Mucosa of gallbladder (tissue), 1 donor: ENCODE results near the gene DDX24. TPM values are rescaled to one million over a fixed set of nuclear protein-coding genes. Genes with fewer than 3 reads are reported as not detected.

ENCODE experiments used
- DNase-seq: peaks from one replicate; pipeline ENCODE4 v3.0.0-alpha.2; 2020; ENCODE audit warnings: low spot score
- total RNA-seq: library from RNA; stranded (reverse); gene quantifications from one replicate; pipeline ENCODE4 v1.2.1, GENCODE V29; 2021
- donor health status: DM: no; HTN: no; CAD: no.

Gene DDX24
- total RNA-seq, 1 donor from 2014 or later, result 187 TPM

DNA sequence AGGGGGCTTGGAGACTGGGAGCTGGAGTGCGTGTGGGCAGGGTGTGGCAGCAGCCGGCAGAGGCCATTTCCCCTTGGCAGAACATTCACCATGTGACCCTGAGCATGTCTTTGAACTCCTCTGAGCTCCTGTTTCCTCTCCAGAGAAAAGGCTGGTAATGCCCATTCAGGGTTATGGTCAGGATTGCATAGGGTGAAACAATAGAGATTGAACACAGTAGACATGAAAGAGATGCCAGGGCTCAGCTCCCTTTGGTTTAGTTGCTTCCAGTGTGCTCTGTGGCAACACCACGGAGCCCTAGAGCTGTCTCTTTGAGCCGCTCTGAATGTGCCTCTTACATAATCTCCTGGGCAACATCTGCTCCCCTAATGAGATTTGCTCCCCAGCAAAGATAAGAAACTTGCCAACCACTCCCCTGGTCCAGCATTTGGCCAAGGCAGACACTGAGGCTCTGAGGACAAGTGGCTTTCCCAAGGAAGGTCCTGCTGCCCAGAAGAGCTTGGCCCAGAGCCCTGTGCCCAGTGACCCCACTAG lies 34.1 kb upstream of the DDX24 start:
- DNase-seq, result peak; percentile 54

DNA sequence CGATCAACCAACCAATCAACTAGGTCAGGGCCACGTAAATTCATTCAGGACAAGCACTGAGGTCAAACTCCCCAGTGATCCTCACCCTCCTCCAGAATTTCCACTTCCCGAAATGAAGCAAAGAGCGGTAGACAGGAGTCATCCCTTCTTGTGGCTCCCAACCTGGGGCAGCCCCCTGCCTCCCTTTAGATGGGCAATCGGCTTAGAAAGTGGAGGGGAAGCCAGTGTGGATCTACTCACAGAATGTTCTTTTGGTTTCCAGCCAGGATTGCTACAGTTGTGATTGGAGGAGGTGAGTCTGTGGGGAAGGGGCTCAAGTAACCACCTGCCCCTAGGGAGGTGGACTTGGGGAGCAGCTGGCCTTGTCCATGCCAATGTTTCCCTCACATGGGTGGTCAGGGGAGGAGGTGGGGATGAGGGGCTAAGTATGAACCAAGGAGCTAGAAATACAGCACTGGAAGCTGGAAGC lies 33.6 kb upstream of the DDX24 start:
- no peak for DNase-seq

DNA sequence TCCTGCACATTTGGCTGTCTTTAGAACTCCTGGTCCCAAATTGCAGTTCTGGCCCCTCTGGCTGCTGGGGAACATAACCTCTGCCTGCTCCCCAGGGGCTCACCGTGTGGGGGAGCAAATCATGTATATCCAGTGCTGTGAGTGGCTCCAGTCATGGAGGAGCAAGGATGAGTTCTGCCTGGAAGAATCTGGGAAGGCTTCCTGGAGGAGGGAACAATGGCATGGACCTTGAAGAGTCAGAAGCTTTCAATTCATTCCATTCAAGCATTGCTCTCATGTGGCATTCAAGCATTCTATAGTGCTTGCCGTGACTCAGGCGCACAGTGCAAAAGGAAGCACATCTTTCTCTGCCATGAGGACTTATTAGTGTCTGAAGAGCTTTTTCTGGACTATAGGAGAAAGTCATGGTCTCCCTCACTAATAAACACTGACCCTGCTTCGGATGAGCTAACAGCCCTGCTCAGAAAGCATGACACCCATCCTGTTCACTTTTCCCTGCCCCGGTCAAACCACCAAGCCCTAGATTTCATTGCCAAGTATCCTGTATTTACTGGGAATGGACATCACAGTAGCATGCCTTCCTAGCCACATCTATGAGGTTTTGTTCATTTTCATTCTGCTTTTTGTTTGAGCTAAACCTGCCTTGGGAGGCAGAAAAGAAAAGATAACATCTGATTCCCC lies 33.0 kb upstream of the DDX24 start:
- DNase-seq, result no peak

DNA sequence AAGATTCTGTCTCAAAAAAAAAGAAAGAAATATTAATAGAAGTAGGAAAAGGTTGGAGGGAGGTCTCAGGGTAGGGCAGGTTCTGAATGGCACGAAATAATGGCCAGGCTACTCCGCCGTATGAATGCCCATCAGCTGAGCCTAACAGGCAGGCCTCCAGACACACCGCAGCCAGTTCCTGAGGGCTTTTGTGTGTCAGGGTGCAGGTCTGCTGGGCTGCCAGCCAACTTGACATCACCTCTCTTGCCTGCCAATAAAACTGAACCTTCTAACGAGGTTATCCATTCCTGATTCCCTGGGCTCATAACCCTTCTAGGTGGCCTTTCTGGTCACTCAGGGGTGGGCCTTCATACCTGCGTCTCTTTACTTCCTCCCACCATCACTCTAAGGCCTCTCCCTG lies 32.5 kb upstream of the DDX24 start:
- peak; percentile 86 for DNase-seq

DNA sequence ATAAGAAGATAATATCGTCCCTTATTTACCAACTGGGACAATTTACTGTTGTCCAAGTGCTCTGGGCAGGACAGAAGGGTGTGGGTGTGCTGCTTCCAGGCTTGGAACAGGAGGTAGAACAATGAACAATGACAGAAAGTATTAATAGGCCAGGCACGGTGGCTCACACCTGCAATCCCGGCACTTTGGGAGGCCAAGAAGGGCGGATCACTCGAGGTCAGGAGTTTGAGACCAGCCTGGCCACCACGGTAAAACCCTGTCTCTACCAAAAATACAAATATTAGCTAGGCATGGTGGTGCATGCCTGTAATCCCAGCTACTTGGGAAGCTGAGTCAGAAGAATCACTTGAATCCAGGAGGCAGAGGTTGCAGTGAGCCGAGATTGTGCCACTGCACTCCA lies 32.1 kb upstream of the DDX24 start:
- DNase-seq, result no peak

DNA sequence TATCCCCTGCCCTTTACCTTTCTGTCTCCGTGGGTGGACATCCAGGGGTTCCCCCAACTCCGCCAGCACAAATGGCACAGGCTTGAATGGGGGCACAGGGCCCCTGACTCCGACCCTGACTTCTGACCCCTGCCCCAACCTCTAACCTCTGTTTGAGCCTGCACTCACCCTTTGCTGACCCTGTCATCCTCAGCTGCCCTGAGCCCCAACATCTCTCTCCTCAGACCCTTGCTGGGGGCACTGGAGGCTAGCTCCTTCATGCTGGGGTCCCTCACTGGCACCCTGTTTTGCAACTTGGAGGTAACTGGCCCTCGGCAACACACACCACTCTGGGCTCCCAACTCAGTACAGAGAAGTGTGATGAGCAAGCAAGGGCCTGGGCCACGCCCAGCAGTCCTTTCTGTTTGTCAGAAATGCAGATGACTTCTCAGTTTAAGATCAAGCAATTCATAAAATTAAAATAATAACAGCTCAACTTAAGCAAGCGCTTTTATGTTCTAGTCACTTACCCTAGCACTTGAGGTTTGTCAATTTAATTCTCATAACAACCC lies 31.6 kb upstream of the DDX24 start:
- DNase-seq, result no peak

- no peak for DNase-seq
Measured at GRCh38 chr14:94111276-94112095, 30.5 kb upstream of the DDX24 start.

DNA sequence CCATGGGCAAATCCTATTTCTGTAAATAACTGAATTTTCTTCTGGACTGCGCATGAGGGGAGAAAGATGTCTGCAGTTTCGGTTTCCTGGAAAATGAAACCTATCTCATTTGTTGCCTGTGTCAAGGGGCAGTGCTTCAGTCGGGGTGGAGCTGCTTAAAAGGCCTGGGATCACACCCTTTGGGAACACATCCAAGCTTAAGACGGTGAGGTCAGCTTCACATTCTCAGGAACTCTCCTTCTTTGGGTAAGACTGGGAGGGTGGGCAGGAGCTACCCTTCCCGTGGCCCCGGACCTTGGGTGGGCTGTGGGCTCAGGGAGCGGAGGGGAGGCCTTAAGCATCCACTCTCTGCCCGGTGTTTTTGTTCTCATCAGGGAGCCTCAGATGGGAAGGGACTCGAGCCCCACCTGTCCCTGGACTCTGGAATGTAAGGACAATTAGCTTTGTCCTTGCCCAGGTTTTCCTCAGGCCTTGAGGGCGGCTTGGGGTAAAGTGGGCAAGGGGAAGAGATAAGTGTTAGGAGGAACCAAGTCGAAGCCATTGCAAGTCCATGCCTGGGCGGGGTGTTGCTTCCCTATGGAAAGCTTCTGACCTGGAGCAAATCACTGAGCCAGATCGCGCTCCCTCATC lies 29.7 kb upstream of the DDX24 start, which contains the start of gene IFI27:
IFI27 (plus strand) TSS at position 185 of the 630 bp plus-strand sequence.
- DNase-seq, result peak; percentile 76

DNA sequence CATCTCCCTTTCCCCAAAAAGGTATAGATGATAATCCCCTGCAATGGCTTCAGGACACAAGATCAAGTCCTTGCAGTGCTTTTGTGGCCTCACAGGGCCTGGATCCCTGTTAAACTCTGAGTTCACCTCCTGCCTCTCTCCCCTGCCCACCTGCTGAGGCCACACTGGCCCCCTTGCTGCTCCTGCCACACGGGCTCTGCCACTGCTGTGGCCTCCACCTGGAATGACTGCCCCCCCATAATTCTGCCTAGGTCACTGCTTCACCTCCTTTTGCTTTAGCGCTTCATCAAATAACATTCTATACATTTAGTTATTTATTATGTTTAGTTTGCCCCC lies 28.9 kb upstream of the DDX24 start:
- DNase-seq, result no peak

DNA sequence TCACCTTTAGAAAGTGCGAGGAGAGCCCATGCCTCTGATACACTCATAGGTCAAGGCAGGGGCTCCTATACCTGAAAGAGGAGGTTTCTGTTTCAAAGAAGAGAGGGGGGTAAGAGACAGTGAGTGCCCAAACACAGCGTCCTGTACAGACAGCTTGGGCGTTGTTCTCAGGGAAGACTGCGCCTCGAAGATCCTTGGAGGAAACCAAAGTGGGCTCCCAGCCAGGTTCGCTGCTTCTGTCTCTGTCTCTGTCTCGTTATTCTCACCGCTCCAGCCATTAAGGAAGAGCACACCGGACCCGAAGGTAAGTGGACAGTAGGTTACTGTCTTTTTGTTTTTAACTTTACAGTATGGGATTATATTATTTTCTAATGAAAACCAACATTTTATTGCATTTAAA lies 23.7 kb upstream of the DDX24 start:
- no peak for DNase-seq

- no peak for DNase-seq
Measured at GRCh38 chr14:94103554-94104150, 22.6 kb upstream of the DDX24 start.

DNA sequence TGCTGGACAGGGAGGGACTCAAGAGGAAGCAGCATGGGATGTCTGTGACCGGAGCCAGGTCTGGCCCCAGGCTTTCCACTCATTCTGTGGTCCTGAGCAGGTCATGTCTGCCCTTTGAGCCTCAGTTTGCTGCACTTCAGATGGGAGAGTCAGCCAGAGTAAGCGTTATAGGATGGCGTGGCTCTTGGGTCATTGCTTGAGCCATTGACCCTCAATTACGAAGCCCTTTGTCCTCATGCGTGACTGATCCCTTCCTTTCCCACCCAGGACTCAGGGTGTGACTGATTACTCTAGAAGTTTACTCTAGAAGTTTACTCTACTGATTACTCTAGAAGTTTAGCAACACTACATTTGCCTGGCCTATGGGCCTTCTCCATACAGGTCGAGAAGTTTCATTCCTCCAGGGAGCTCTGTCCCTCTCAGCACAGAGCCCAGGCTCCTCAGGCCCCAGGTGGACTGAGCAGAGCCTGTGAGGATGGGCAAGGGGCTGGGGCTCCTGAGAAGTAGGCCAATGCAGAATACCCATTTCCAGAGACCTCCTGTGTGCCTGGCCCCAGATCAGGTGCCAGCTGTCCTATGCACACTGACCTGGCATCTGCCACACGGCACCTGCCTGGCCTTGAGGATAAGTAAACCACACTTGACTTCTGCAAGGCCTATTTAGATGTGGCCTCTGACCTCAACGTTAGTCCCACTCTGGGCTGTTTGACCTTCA lies 21.9 kb upstream of the DDX24 start:
- DNase-seq, result no peak

- no peak for DNase-seq
Measured at GRCh38 chr14:94101748-94102147, 20.7 kb upstream of the DDX24 start.

DNA sequence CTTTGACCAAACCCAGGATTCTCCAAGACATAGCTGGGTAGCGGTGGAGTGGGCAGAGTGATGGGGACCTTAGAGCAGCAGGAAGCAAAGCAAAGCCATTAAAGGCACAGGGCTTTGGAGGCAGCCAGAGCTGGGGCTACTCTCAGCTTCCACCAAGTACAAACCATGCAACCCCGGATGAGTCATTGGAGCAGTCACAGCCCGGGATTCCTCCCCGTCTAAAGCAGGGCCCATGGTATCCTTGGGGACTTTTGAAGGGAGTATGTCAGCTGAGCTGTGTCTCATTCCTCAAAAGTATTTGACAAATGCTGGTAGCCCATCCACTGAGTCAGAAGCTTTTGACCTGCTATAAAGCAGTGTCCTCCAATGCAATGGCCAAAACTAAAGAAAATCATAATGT lies 19.8 kb upstream of the DDX24 start:
- DNase-seq, result no peak

- DNase-seq, result no peak
Measured at GRCh38 chr14:94099006-94099405, 18.0 kb upstream of the DDX24 start.

GRCh38 chr14:94098326-94098992 lies 17.5 kb upstream of the DDX24 start:
- no peak for DNase-seq

DNA sequence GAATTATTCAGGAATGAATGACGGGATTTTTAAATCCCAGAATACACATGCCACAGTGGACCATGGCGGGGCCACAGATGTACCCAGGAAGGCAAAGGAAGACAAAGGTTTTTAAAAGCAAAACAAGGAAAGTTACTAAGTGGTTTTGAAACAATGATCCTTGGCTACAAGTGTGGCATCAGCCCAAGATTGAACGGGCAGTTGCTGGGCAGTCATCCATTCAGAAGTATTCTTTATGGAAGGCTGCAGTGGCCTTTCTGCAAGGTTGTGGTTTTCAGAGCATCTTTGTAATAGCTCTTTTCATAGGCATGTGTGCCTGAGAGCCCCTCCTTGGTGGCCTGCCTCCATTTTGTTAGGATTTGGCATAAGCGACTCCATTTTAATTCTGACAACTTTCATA lies 16.1 kb upstream of the DDX24 start:
- DNase-seq, result no peak

DNA sequence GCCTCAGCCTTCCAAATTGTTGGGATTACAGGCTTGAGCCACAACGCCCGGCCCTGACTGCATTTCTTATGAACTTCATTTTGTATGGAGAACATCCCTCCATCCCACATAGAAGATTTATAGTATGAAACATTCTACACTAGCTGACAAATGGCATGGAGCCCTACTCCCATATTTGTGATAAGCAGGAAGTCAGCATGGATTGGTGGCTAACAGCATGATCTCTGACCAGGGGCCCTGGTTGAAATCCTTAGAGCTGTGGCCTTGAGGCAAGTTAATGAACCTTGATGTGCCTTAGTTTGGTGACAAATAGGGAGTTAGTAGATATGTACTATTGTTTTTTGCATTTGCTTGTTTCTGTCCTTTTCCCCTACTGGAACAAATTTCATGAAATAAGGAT lies 12.4 kb upstream of the DDX24 start:
- no peak for DNase-seq

DNA sequence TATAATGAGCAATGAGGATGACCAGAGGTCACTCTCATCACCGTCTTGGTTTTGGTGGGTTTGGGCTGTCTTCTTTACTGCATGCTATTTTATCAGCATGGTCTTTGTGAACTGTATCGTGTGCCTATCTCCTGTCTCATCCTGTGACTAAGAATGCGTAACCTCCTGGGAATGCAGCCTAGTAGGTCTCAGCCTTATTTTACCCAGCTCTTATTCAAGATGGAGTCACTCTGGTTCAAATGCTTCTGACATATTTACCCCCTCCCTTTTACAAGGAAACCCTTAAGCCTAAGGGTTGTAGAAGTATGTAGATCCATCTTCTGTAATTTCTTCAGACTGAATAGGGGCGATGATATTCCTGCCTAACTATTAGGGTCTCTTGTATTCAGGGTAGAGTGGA lies 8.5 kb upstream of the DDX24 start:
- no peak for DNase-seq

GRCh38 chr14:94088516-94088915 lies 7.5 kb upstream of the DDX24 start:
- DNase-seq, result no peak

- no peak for DNase-seq
Measured at GRCh38 chr14:94087891-94088290, 6.9 kb upstream of the DDX24 start.
